Activated CD4-positive, alpha-beta memory T cell treated with anti-CD3 and anti-CD28 coated beads for 36 hours (primary cell): Measurements from ENCODE around the gene RAPGEFL1. TPM values are rescaled to one million over a fixed set of nuclear protein-coding genes. Genes with fewer than 3 reads are reported as not detected.
A peak's percentile ranks its signal among the peaks of the same experiment; 100 is the strongest.
"Not testable (repeated sequence)": the region's sequence is repeated elsewhere in the genome, so short reads cannot be mapped to it uniquely, and the experiment has no call there.

Source experiments
- CTCF ChIA-PET: fragments of 350-600 bp; sonication (Branson Sonifier 250); formaldehyde crosslinking; loops from one replicate; lab custom pipeline; 2021; ENCODE audit warnings: antibody characterized with exemption, inconsistent platforms; lab: Charles Lee
- POLR2A ChIA-PET: fragments of 350-600 bp; sonication (Branson Sonifier 250); formaldehyde crosslinking; loops from one replicate; lab custom pipeline; 2021; ENCODE audit warnings: antibody characterized with exemption; lab: Charles Lee
- DNase-seq: peaks from one replicate; pipeline ENCODE4 v3.0.0-alpha.2; 2020
- H3K27ac Mint-ChIP-seq: one replicate; pipeline ENCODE4 v1.8.0; 2021; ENCODE audit warnings: mixed read lengths
- H3K27me3 Mint-ChIP-seq: one replicate; pipeline ENCODE4 v1.8.0; 2021; ENCODE audit warnings: mixed read lengths
- H3K36me3 Mint-ChIP-seq: one replicate; pipeline ENCODE4 v1.8.0; 2021; ENCODE audit warnings: mixed read lengths
- H3K4me1 Mint-ChIP-seq: one replicate; pipeline ENCODE4 v1.8.0; 2021; ENCODE audit warnings: low read depth, mixed read lengths
- H3K4me3 Mint-ChIP-seq: one replicate; pipeline ENCODE4 v1.8.0; 2021; ENCODE audit warnings: mild to moderate bottlenecking, mixed read lengths
- H3K9me3 Mint-ChIP-seq: one replicate; pipeline ENCODE4 v1.8.0; 2021; ENCODE audit warnings: mixed read lengths
- intact Hi-C: fragments of 100-400 bp; cut with micrococcal nuclease; formaldehyde crosslinking; loops from one replicate; pipeline ENCODE4 v1.15.1; 2023
- total RNA-seq, 2 experiments: library from RNA; stranded (reverse); gene quantifications; one replicate each; pipeline ENCODE4 v1.2.3, GENCODE V29; 2021

Gene RAPGEFL1
- 1 to 10 TPM; 4.9 to 6.1 TPM for total RNA-seq

- Mint-ChIP-seq H3K27ac (no peak within 1 kb of the TSS), H3K4me3 (peak within 1 kb of the TSS; percentile 34), H3K4me1 (peaks cover 7% of the 10 kb centered on the region), H3K27me3 (no peaks in the 10 kb centered on the region), H3K36me3 (peaks cover 13% of the 10 kb centered on the region), H3K9me3 (no peaks in the 10 kb centered on the region)
- intact Hi-C loops, result loop anchor here (10.0 kb wide), 1 partner anchor 153 kb away; no protein-coding TSS in a partner anchor
- POLR2A ChIA-PET, result interaction anchor here (0.6 to 1.9 kb wide), 3 partner anchors 54 to 1523 kb away, joined by 3 to 4 read pairs (median 4); no protein-coding TSS in a partner anchor
- CTCF ChIA-PET, result interaction anchor here (1.3 to 1.9 kb wide), 2 partner anchors 10 to 64 kb away, joined by 5 to 6 read pairs; no protein-coding TSS in a partner anchor
- peak; percentile 93 for DNase-seq
Measured at GRCh38 chr17:40177275-40177874, at the start of gene RAPGEFL1. RAPGEFL1 (plus strand) TSS chr17:40177470; CDS start chr17:40177862, 392 bp downstream.

- intact Hi-C loops, result no loop called here
- ChIA-PET POLR2A (interaction anchor here (0.6 kb wide), 2 partner anchors 10 to 31 kb away, joined by 3 read pairs; no protein-coding TSS in a partner anchor), CTCF (interaction anchor here (0.6 to 1.6 kb wide), 2 partner anchors 16 to 684 kb away, joined by 3 to 10 read pairs; no protein-coding TSS in a partner anchor)
- peaks cover 63% of the 10 kb centered on the region for H3K36me3 Mint-ChIP-seq
- DNase-seq, result no peak
- no peak overlapping the region for H3K4me3 Mint-ChIP-seq
- H3K27me3 Mint-ChIP-seq, result no peaks in the 10 kb centered on the region
- H3K9me3 Mint-ChIP-seq, result no peaks in the 10 kb centered on the region
- H3K4me1 Mint-ChIP-seq, result peaks cover 9% of the 10 kb centered on the region
- no peak overlapping the region for H3K27ac Mint-ChIP-seq
Measured at GRCh38 chr17:40129498-40129897, 47.8 kb upstream of the RAPGEFL1 start.

DNA sequence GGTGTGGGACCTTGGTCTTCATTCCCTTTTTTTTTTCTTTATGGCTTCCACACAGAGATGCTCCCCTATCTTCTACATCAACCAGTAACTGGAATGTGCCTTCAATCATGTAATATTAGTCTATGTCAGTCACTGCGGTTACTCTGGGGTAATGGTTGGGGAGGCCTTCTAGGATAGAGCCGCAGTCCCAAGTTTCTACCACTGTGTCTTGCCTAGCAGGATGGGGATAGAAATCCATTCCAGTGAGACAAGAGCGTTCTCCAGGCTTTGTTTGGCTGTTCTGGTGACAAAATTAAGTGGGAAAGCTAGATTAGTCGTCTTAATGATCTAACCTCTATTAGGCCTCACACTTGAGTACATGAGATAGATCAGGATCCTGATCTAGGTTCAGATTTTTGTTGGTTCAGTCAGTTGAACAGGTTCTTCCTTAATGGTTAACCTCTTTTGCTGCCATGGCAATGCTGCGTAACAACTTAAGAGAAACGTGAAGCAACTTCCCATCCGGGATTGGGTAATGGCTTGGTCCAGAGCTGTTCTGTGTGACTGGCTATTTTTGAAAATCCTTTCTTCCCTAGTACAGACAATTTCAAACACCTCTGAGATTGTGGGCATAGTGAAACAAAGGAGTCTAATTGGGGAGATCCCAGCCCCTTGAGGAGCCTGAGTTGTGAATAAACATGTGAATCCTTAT lies 46.8 kb upstream of the RAPGEFL1 start:
- intact Hi-C loops, result no loop called here
- ChIA-PET CTCF (no interaction called here), POLR2A (no interaction called here)
- no peak for DNase-seq
- no peak overlapping the region for H3K4me3 Mint-ChIP-seq
- H3K9me3 Mint-ChIP-seq, result no peaks in the 10 kb centered on the region
- peaks cover 4% of the 10 kb centered on the region for H3K4me1 Mint-ChIP-seq
- H3K27ac Mint-ChIP-seq, result peak overlapping the region; percentile 32
- H3K27me3 Mint-ChIP-seq, result no peaks in the 10 kb centered on the region
- peaks cover 71% of the 10 kb centered on the region for H3K36me3 Mint-ChIP-seq

DNA sequence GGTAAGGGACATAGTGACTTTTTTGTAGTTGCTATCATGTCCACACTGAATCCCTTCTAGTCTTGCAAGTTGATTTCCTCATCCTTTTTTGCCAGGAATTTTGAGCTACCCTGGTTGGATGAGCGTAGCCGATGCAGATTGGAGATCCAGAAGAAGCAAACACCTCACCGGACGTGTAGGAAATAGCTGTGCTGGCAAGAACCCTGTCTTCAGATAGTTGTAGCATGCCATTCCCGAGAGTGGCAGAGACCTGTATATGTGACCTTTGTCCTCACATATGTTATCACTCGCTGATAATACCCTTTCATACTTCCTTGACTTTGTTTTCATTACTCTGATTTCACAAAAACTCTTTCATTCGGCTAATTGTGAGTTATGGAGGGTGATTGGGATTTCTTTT lies 43.1 kb upstream of the RAPGEFL1 start:
- H3K36me3 Mint-ChIP-seq, result peaks cover 67% of the 10 kb centered on the region
- no peak overlapping the region for H3K4me3 Mint-ChIP-seq
- H3K4me1 Mint-ChIP-seq, result peaks cover 10% of the 10 kb centered on the region
- ChIA-PET POLR2A (interaction anchor here (1.7 kb wide), 1 partner anchor 11 kb away, joined by 15 read pairs; no protein-coding TSS in a partner anchor), CTCF (interaction anchor here (1.2 to 3.8 kb wide), 3 partner anchors 22 to 119 kb away, joined by 4 to 19 read pairs (median 9); partner anchors contain the start of gene CSF3)
- no peaks in the 10 kb centered on the region for H3K9me3 Mint-ChIP-seq
- no peak overlapping the region for H3K27ac Mint-ChIP-seq
- DNase-seq, result no peak
- no peaks in the 10 kb centered on the region for H3K27me3 Mint-ChIP-seq
- intact Hi-C loops, result no loop called here

DNA sequence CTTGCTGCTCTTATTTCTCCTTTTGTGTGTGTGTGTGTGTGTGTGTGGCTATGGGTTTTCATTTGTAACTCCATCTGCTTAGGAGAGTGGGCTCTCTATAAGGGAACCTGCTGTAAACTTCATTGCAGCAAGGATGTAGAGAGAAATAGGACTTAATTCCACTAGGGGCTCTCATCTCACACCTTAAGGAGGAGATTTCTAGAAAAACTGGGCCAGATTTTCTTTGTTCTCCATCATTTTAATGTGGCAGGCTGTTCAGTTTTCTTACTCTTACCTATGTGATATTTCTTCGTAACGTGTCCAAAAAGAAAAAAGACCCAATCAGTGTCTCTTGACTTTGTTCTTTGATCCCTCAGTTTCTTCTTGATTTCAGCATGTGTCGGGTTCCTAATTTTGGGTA lies 41.5 kb upstream of the RAPGEFL1 start:
- no peak overlapping the region for H3K4me3 Mint-ChIP-seq
- POLR2A ChIA-PET, result interaction anchor here (1.0 to 1.7 kb wide), 2 partner anchors 13 to 17 kb away, joined by 3 to 15 read pairs; no protein-coding TSS in a partner anchor
- no peaks in the 10 kb centered on the region for H3K9me3 Mint-ChIP-seq
- H3K27ac Mint-ChIP-seq, result peak overlapping the region; percentile 40
- no peak for DNase-seq
- H3K27me3 Mint-ChIP-seq, result no peaks in the 10 kb centered on the region
- intact Hi-C loops, result no loop called here
- H3K36me3 Mint-ChIP-seq, result peaks cover 54% of the 10 kb centered on the region
- CTCF ChIA-PET, result interaction anchor here (2.0 kb wide), 1 partner anchor 32 kb away, joined by 9 read pairs; no protein-coding TSS in a partner anchor
- H3K4me1 Mint-ChIP-seq, result peaks cover 14% of the 10 kb centered on the region

DNA sequence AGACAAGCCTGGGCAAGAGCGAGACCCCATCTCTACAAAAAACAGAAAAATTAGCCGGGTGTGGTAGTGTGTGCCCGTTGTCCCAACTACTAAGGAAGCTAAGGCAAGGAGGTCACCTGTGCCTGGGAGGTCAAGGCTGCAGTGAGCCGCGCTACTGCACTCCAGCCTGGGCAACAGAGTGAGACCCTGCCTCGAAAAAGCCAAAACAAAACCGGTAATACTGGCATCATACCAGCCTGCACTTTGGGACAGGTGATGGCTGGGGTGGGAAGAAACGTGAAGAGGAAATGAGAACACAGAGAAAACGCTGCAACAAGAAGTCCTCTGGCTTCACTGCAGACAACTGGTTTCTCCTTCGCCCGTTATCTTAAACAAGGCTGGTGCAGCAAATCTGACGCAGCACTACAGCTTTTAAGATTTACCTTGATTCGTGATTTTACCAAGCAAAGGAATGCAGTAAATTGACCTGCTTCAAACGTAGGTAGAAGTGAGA lies 37.7 kb upstream of the RAPGEFL1 start:
- ChIA-PET CTCF (interaction anchor here (0.9 to 3.3 kb wide), 9 partner anchors 12 to 64 kb away, joined by 3 to 28 read pairs (median 4); partner anchors contain the start of genes MSL1 and NR1D1), POLR2A (interaction anchor here (0.7 to 5.3 kb wide), 10 partner anchors 10 to 159 kb away, joined by 3 to 40 read pairs (median 4); partner anchors contain the start of genes MSL1, NR1D1 and PSMD3)
- H3K27me3 Mint-ChIP-seq, result no peaks in the 10 kb centered on the region
- H3K27ac Mint-ChIP-seq, result peak overlapping the region; percentile 98
- peaks cover 35% of the 10 kb centered on the region for H3K36me3 Mint-ChIP-seq
- H3K9me3 Mint-ChIP-seq, result no peaks in the 10 kb centered on the region
- peaks cover 28% of the 10 kb centered on the region for H3K4me1 Mint-ChIP-seq
- intact Hi-C loops, result loop anchor here (1.0 to 2.0 kb wide), 6 partner anchors 14 to 1549 kb away; partner anchors contain the start of genes EIF1 and WIPF2
- peak overlapping the region; percentile 86 for H3K4me3 Mint-ChIP-seq
- no peak for DNase-seq

GRCh38 chr17:40143166-40143565 lies 34.1 kb upstream of the RAPGEFL1 start:
- H3K27ac Mint-ChIP-seq, H3K4me3 Mint-ChIP-seq, DNase-seq, H3K9me3 Mint-ChIP-seq, intact Hi-C loops, H3K27me3 Mint-ChIP-seq: not testable (repeated sequence)
- ChIA-PET CTCF (interaction anchor here (1.0 to 2.8 kb wide), 2 partner anchors 8 to 25 kb away, joined by 3 to 9 read pairs; no protein-coding TSS in a partner anchor), POLR2A (interaction anchor here (1.0 to 5.3 kb wide), 2 partner anchors 10 to 19 kb away, joined by 4 to 40 read pairs; no protein-coding TSS in a partner anchor)
- Mint-ChIP-seq H3K4me1 (peaks cover 43% of the 10 kb centered on the region), H3K36me3 (peaks cover 33% of the 10 kb centered on the region)

DNA sequence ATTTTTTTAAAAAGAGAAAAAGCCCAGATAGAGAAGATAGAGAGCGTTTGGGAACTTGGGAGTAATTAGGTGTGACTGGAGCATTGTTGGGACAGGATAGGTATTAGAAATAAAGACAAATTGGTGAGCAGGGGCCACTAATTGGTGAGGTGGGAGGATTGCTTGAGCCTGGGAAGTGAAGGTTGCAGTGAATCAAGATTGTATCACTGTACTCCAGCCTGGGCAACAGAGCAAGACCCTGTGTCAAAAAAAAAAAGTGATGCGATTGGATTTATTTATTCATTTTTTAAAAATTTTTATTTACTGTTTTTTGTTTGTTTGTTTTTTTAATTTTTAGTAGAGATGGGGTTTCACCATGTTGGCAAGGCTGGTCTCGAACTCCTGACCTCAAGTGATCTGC lies 31.8 kb upstream of the RAPGEFL1 start:
- no peaks in the 10 kb centered on the region for H3K9me3 Mint-ChIP-seq
- peaks cover 50% of the 10 kb centered on the region for H3K4me1 Mint-ChIP-seq
- ChIA-PET POLR2A (no interaction called here), CTCF (interaction anchor here (0.7 kb wide), 1 partner anchor 177 kb away, joined by 3 read pairs; no protein-coding TSS in a partner anchor)
- H3K27ac Mint-ChIP-seq, result peak overlapping the region; percentile 3
- H3K27me3 Mint-ChIP-seq, result no peaks in the 10 kb centered on the region
- H3K4me3 Mint-ChIP-seq, result no peak overlapping the region
- H3K36me3 Mint-ChIP-seq, result peaks cover 47% of the 10 kb centered on the region
- DNase-seq, result no peak
- intact Hi-C loops, result no loop called here

- H3K36me3 Mint-ChIP-seq, result peaks cover 45% of the 10 kb centered on the region
- POLR2A ChIA-PET, result interaction anchor here (1.8 kb wide), 1 partner anchor 25 kb away, joined by 6 read pairs; no protein-coding TSS in a partner anchor
Measured at GRCh38 chr17:40148527-40148926, 28.7 kb upstream of the RAPGEFL1 start.

GRCh38 chr17:40150276-40150675 lies 27.0 kb upstream of the RAPGEFL1 start:
- intact Hi-C loops, result no loop called here
- ChIA-PET CTCF (interaction anchor here (1.1 to 2.3 kb wide), 3 partner anchors 11 to 52 kb away, joined by 3 to 5 read pairs (median 4); no protein-coding TSS in a partner anchor), POLR2A (no interaction called here)
- Mint-ChIP-seq H3K4me3 (no peak overlapping the region), H3K36me3 (peaks cover 55% of the 10 kb centered on the region), H3K9me3 (no peaks in the 10 kb centered on the region), H3K27ac (peak overlapping the region; percentile 7), H3K27me3 (no peaks in the 10 kb centered on the region), H3K4me1 (peaks cover 66% of the 10 kb centered on the region)
- DNase-seq, result no peak

More at GRCh38 chr17:40148527-40148926, 28.7 kb upstream of the RAPGEFL1 start:
- intact Hi-C loops, result no loop called here
- Mint-ChIP-seq H3K27me3 (no peaks in the 10 kb centered on the region), H3K9me3 (no peaks in the 10 kb centered on the region), H3K4me1 (peaks cover 51% of the 10 kb centered on the region), H3K4me3 (no peak overlapping the region), H3K27ac (peak overlapping the region; percentile 20)
- no peak for DNase-seq
- CTCF ChIA-PET, result interaction anchor here (0.6 to 2.1 kb wide), 2 partner anchors 35 to 41 kb away, joined by 3 to 8 read pairs; no protein-coding TSS in a partner anchor

DNA sequence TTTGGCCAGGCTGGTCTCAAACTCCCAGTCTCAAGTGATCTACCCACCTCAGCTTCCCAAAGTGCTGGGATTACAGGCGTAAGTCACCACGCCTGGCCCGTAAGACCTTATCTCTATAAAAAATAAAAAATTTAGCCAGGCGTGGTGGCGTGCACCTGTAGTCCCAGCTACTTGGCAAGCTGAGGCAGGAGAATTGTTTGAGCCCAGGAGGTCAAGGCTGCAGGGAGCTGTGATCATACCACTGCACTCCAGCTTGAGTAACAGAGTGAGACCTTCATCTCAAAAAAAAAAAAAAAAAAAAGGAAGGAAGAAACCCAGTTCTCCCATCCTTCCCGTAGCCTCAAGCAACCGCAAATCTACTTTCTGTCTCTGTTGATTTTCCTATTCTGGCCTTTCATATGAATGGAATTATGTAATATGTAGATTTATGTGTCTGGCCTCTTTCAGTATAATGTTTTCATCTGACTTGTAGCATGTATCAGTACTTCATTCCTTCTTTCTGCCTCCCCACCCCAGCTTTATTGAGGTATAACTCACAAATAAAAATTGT lies 25.8 kb upstream of the RAPGEFL1 start:
- Mint-ChIP-seq H3K4me1 (peaks cover 70% of the 10 kb centered on the region), H3K27me3 (no peaks in the 10 kb centered on the region), H3K27ac (peak overlapping the region; percentile 46), H3K9me3 (no peaks in the 10 kb centered on the region), H3K36me3 (peaks cover 53% of the 10 kb centered on the region), H3K4me3 (no peak overlapping the region)
- DNase-seq, result no peak
- intact Hi-C loops, result no loop called here
- ChIA-PET CTCF (interaction anchor here (0.9 to 3.5 kb wide), 7 partner anchors 8 to 50 kb away, joined by 3 to 31 read pairs (median 5); no protein-coding TSS in a partner anchor), POLR2A (interaction anchor here (1.0 to 3.7 kb wide), 2 partner anchors 10 to 48 kb away, joined by 3 to 40 read pairs; partner anchors contain the start of gene CASC3)
